HG03135 (cell line): ENCODE data around the gene NF1.

Source experiments
- ATAC-seq: cut with Tn5 transposase; IDR thresholded peaks from one replicate; pipeline ENCODE4 v1.9.1; 2021; ENCODE audit warnings: mild to moderate bottlenecking, moderate library complexity; ENCODE audit not compliant: unreplicated experiment

NF1 gene

DNA sequence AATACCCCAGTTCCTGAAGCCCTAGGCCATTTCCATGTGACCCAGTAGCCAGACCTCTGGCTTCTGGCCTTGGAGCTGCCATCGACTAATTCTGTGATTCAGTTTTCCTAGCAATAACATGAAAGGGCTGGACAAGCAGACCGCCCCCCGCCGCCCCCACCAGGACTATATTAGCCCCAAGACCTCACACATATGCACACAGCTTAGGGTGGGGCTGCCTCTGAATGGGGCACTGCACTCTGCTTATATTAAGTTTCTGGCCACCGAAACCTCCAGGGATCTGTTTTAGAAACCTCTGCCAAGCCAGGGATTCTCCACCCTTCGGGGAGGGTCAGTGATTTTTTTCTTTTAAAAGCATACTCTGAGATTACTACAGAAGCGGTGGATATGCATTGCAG is 299.0 kb downstream of the NF1 start:
- no peak for ATAC-seq

DNA sequence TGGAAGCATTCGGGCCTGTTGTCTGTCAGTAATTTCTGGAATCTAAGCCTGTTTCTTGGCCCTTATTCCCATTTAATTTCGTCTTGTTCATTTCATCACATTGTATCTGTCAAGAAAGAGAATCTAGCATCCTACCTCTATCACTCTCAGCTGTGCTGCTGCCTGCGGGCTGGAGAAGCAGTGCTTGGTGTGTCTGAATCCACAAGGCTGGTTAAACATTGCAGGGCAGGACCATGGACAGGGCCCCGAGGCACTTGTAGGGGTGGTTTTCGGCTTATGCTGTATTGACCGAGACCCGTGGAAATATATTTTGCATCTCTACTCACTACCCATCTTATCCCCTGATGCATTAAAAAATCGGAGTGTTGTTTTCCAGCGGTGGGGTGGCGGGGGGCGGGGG is 299.8 kb downstream of the NF1 start:
- ATAC-seq, result no peak

DNA sequence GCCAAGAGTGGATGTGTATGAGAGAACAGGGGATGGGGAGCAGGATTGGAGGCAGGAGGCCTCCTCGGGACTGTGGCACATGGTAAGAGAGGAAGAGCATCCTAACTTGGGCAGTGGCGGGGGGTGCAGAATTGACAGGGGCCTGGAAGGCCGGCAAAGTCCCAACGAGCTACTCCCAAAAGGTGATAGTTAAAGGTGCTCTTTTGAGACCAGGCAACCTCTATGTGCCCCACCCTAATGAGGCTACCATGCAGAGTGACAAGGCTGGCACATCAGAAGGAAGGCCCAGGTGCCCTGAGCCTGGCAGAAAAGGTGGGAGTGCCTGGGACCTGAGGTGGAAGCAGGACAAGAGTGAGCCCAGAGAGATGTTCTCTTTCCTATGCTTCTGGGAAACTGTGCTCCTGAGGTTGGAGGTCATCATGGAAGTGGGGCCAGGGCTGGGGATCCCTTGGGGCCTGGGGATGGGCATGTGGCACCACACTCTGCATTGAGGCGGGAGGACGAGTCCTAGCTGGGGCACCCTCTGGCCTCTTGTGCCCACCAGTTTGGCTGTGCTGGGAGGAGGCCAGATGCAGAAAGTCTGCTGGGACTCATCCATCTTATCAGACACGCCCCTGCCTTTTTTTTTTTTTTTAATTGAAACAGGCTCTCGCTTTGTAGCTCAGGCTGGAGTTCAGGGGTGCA is 302.6 kb downstream of the NF1 start:
- no peak for ATAC-seq

DNA sequence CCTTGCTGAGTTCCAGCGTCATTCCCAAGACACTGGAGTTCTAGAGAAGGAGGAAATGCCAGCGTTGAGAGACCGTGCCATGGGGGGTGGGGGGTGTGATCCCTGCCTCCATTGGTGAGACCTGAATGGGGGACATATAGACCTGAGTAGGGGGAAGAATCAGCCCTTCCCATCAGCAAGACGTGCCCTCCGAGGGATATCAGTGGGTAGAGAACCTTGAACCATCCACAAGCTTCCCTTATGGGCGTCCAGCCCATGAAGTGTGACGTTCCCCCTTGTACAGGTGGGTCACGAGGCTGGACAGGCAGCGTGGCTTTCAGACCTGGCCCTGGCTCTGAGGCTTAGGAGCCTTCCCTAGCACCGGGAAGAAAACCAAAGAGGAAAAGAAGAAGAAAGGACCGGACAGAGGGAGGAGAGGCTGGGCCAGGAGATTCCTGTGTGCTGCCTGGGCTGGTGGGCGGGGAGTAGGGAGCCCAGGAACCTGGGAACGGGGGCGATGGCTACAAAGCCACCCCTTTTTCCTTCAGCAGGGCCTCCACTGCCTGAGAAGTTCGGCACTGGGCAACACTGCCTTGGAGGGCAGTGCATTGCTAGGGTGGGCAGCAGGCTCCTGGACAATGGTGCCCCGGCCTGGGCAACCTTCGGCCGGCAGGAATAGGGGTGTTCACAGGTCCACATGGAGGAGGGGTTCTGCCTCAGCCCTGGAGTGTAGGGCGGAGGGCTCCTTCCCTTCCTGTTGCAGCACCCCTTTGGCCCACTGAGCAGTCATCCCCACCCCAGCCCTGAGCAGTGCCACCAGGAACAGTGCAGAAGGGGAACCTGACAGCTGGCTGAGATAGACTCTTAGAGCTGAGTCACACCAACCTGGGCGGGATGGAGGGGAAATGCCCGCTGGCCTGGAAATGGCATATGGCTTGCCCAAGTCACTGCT is 303.9 kb downstream of the NF1 start:
- ATAC-seq, result no peak

DNA sequence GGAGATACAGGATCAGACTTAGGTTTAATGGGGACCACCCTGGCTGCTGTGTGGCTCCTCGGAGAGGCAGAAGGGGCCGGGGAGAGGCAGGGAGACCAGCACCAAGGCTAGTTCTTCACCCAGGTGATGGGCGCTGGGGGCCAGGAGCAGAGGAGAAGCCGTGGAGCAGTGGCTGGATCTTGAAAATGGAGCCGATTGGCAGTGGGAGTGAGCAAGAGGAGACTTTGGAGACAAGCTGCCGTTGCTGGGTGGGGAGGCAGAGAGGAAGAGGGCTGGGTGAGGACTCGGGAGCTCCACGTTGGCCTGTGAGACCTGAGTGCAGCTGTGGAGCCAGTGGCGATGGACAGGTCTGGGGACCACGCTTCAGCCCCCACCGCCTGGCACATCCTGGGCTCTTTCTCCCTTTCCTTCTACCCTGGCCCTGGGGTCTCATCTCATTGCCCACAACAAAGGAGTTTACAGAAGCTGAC is 305.7 kb downstream of the NF1 start:
- no peak for ATAC-seq

DNA sequence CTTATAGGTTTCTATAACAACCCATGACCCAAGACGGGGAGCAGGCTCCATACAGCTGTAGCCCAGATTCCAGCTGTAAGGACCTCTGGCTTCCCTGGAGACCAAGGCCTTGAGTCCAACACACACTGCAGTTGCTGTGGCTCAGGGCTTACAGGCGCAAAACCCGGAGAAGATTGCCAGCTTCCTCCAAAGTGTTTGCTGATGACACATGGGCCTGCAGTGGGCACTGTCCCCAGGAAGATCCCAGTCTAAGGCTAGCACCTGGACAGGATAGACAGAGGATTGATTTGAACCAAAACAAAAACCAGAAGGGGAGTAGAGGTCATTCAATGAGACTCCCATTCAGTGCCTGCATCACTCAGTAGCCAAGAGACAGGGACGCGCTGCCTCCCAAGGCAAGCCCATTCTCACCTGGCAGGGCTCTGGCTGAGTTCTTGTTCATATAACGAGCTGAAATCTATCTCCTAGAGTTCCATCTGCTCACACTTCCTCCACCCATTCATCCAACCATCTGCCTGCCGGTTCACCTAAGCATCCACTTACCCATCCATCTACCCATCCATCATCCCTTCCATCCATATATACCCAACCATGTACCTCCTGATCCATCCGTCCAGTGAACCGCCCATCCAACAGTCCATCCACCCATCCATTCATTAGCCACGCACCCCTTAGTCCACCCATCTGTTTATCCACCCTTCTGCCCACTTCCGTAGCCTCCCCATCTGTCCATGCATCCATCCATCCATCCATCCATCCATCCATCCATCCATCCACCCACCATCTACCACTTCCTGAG is 306.9 kb downstream of the NF1 start:
- ATAC-seq, result no peak

DNA sequence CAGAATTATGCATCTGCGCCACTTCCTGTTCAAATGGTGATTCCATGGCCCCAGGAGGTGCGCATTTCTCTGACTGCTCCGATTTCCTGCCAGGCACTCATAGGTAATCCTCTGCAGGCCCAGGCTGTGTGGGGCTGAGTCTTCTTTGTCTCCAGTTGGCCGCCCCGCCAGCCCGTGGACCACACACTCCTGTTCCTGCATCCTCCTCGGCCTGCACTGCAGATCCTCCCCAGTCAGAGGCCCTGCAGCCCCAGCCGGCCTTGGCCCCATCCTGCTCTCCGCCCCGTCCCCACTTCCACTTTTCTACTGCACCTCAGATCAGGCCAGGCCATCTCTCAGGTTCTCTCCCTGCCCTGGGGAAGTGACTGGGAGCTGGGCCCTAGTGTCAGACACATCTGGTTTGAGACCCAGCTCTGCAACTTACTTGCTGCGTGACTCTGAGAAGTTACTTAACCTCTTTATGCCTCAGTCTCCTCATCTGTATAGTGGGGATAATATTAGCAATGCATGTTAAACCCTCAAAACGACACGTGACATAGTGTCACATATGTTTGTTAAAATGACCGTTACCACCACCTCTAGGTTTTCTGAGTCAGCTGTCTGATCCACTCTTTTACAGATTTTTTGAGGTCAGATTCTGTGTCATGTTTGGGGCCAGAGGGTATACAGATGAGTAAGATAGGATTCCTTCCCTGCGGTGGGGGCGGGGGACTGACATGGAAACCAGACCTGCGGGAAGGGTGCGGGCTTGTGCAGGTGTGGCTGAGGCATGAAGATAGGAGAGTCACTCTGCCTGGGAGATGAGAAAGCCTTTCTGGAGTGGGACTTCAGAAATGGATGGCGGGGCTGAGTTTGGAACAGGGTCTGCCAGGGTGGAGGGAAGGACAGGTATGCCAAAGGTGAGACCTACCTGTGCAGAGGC is 309.5 kb downstream of the NF1 start:
- ATAC-seq, result no peak

DNA sequence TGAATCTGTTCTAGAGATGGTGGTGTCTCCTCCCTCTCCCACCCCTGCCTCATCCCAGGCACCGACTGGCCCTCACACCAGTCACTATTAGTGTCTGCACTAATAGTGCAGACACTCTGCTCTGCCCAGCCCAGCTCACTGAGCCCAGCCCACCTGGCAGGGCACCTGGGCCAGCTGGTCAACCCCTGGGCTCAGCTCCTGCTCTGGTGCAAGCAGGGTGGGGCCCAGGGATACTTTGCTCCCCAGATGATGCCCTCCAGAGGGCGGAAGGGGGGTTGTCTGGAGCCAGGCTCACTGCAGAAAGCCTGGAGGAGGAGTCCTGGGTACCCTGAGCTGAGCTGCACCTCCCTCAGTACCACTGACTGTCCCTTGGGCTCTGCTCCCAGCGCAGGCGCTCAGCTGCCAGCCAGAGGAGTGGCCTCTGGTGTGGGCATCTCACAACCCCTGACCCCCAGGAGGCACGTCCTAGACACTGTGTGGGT is 311.2 kb downstream of the NF1 start:
- ATAC-seq, result no peak

DNA sequence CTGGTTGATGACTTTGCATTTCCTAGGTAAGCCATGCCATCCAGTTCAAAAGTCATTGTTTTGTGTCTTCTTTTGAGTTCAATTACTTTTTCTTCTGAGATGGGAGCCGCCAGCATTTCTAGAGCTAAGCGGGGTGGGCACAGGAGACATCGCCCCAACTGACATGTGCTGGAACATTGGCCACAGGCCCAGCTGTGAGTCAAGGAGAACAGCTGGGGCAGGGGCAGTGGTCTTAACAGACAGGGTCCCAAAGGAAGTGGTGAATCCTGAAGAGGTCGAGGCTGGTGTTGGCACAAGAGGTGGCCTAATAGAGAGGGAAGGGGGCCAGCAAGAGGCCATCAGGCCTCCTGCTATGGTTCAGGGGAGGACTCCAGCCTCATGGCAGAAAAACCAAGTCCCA is 313.8 kb downstream of the NF1 start:
- ATAC-seq, result no peak

DNA sequence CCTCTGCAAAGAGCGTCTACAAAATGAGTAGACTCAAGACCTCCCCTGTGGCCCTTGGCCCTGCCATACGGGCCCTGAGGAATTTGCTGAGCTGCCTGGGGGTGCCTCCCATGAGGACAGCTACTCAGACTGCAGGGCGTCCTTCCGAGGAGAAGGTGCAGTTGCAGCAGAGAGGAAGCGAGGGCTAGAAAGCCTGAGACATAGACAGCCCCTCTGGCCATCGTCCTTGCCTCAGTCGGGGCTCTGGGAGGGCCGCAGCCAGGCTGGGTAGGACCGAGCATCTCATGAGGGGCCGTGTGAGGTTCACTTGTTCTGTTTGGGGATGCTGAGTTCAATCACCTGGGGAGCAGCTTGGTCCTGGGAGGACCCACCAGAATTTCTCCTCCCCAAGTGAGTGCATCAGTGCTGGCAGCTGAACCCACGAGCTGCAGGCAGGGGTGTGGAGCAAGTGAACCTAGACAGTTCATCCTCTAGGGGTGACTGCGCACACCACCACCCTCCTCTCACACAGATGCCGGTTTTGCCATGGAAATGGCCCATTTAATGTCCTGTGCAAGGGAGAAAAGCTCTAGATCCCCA is 317.0 kb downstream of the NF1 start:
- no peak for ATAC-seq

DNA sequence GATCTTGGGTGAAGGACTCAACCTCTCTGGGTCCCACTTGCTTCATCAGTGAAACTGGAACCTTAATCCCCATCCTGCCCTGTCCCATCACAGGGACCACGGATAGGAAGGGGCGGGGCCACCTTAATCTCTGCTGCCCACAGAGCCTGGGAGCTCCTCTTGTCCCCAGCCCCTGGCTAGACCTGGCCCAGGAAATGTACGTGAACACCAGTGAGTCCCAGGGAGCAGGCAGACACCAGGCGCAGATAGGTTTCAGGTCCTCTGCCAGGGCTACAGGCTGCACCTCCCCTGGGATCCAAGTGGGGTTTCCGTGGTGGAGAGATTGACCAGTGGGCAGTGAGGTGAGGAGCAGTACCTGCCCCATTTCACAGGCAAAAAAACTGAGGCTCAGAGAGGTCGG is 317.7 kb downstream of the NF1 start:
- no peak for ATAC-seq

DNA sequence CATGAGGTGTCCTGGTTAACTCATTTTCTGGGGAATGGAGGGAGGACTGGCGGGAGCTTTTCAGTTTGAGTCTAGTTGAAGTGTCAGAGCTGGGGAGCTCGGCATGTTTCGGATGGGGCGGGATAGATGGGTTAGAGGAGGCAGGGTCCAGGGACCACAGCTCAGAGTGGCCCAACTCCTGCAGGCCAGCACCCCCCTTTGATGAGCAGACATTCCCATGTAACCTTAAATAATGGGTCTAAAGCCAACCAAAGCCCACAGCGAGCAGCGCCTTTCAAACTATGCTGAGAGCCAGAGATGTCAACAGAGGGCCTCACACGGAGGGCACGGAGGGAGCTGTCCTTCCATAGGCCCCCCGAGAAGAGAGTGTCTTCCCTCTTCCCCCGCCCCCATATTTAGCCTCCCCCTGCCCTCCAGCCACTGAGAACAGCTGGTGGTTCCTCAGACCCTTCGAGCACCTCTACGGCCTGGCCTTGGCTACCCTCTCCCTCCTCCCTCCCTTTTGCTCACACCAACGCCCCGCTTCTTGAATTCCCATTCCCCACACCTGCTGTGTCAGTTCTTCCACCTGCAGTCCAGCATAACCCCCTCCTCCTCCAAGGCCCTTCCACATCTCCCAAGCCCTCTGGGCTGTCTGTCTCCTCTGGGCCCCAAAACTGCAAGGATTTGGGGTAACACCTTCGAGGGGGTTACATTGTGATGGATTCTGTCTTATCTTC is 318.5 kb downstream of the NF1 start:
- ATAC-seq, result no peak

DNA sequence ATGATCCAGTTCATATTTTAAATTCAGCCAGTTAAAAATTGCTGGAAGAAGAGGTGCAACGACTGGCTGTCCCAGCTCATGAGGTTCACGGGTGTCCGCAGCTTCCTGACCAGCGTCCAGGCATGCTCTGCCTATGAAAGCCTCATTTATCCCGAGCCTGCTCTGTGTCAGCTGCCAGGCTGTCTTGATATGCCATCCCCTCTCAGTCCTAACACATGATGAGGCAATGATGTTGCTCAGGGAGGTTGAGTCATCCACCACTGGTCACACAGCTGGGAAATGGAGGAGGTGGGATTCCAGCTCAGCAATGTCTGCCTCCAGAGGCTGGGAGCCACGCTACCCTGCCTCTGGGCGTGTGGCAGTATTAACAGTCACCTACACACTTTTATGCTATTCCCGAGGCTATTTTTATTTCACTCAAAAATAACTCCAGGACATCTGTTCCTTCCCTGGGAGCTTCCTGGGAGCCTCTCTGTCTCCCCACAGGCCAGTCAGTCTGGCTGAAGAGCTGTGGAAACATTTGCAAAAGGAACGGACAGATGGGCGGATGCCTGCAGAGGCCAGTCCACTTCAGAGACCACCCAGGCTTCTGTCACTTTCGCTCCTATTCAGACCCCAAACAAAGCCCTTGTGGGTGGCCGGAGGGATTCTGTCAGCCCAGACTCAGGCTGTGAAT is 319.2 kb downstream of the NF1 start:
- no peak for ATAC-seq

DNA sequence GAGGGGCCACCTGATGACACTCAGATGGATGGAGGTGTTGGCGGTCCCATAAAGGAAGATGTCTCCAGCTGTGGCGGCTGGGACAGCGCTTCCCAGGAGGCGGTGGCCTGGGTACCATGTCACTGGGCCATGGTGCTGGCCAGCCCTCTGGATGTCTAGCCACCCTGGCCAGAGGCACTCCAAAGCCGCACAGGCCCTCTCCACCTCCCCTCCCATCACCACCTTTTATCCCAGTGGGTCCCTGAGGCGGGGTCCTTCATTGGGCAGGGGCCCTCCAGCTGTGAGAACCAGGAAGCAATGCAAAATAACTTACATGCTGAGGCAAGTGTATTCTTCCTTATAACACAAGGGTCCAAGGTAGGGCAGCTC is 319.8 kb downstream of the NF1 start:
- no peak for ATAC-seq

DNA sequence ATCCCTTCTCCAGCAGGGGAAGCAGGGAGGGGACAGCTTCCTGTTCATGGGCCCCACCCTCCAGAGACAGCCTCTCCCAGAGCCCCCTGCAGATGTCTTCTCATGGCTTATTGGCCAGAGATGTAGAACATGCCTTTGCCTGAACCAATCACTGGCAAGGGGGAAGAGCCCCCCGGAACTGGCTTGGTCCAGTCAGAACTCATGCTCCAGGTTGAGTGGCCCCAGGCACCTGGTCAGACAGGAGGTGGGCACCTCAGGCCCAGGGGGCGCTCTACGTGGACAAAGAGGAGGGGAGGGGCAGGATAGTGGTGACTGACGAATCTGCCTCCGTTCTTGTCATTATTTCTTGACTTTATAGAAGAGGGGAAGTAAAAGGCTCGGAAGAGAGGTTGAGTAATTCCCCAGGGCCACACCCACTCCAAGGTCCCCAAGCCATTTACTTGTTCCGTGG is 320.3 kb downstream of the NF1 start:
- no peak for ATAC-seq

DNA sequence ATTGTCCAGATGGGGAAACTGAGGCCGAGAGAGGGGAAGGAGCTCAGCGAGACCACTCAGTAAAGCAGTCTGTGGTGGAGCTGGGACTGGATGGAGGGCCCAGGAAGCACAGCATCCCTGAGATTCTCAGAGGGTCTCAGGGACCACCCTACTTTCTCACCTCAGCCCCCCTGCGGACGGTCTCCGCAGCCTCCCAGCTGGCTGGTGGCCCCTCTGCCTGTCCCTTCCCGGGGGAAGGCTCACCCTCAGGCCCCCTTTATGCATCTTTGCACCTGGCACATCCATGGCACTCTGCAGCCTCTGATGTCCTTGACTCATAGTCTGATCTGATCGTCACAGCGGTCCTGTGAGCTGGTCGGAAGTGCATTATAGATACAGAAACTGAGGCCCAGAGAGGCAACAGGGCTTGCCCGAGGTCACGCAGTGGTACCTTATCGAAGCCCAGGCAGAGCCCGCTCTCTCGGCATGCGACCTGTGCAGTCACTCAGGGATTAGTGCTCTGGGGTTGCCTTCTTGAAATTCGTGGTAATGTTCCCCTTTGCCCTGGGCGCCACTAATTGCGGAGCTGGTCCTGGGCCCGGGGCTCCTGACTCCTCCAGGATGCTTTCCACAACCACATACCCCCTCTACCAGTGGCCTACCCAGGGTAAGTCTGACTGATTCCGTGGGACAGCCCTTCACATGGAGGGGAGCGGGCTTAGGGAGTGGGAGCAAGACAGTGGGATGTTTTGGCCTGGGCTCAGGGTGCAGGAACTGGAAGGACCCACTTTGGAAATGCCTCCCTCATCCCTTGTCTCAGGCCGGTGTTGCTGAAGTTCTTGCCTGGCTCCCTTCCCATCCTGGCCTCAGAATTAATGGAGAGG is 321.1 kb downstream of the NF1 start:
- no peak for ATAC-seq

DNA sequence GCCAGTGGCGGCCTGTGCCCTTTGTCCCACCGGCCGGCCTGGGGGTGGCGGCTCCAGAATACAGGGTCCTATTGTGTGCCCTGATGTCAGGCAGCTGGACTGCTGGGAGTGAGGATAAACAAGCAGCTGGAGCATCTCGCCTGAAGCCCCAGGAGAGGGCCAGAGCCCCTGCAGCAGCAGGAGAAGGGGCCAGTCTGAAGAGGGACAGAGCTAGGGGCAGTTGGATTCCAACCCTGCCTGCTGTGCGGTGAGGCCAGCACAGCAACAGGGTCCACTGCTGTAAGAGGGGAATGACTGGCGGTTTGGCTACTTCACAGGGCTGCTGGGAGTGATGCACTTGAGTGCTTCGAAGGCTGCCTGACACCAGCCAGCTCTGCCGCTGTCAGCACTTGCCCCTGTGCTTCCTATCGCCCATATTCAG is 321.7 kb downstream of the NF1 start:
- ATAC-seq, result no peak
